IMR-90 (cell line): ENCODE data around the gene ATP6V1F.

Source experiments
- CEBPB ChIP-seq: IDR thresholded peaks from 2 replicates; pipeline ENCODE4 v1.6.1; 2012; ENCODE audit warnings: low read depth, low read length, improper control_type of control experiment
- CTCF ChIP-seq: conservative IDR thresholded peaks from 2 replicates; pipeline ENCODE4 v1.5.1; 2012; ENCODE audit warnings: mild to moderate bottlenecking, low read depth, low read length, improper control_type of control experiment
- MAFK ChIP-seq: IDR thresholded peaks from 2 replicates; pipeline ENCODE4 v1.6.1; 2012; ENCODE audit warnings: low read depth, low read length, improper control_type of control experiment
- MXI1 ChIP-seq: IDR thresholded peaks from 2 replicates; pipeline ENCODE4 v1.6.1; 2012; ENCODE audit warnings: low read depth, mild to moderate bottlenecking, low read length, moderate library complexity, borderline replicate concordance
- POLR2A ChIP-seq: IDR thresholded peaks from 2 replicates; pipeline ENCODE4 v1.6.1; 2012; ENCODE audit warnings: mild to moderate bottlenecking, low read depth, low read length
- RAD21 ChIP-seq: IDR thresholded peaks from 2 replicates; pipeline ENCODE4 v1.6.1; 2012; ENCODE audit warnings: low read length, improper control_type of control experiment
- RFX5 ChIP-seq: IDR thresholded peaks from 2 replicates; pipeline ENCODE4 v1.8.0; 2012; ENCODE audit warnings: low read depth, mild to moderate bottlenecking, low read length, moderate library complexity
- SMC3 ChIP-seq: fragments of 150-350 bp; IDR thresholded peaks from 2 replicates; pipeline ENCODE4 v1.6.1; 2016; ENCODE audit warnings: low read depth, mild to moderate bottlenecking, antibody characterized with exemption, low read length, moderate library complexity

- no peak for TF ChIP-seq POLR2A
- no peak for TF ChIP-seq CEBPB
- no peak for TF ChIP-seq RFX5
- TF ChIP-seq SMC3, result no peak
- TF ChIP-seq CTCF, result no peak
- no peak for TF ChIP-seq MAFK
- no peak for TF ChIP-seq MXI1
- TF ChIP-seq RAD21, result no peak
Measured at GRCh38 chr7:128842674-128843641, 19.7 kb upstream of the ATP6V1F start.
